ENCODE data around the gene RGS6. TPM values are rescaled to one million over a fixed set of nuclear protein-coding genes. Genes with fewer than 3 reads are reported as not detected.
A peak's percentile ranks its signal among the peaks of the same experiment; 100 is the strongest.

RGS6 gene
- polyA plus RNA-seq, 3 donors: not detected

GRCh38 chr14:72538387-72538786 is 606.2 kb downstream of the RGS6 start:
- Histone ChIP-seq H3K4me3 (replicated peaks in 1 of 3; ENCODE audit: low read depth in 2 of 3, low read length in 3 of 3) (no peak overlapping the region), H3K4me2 (replicated peaks; ENCODE audit: extremely low read depth, low read length, poor library complexity, severe bottlenecking) (no peak overlapping the region), H3K36me3 (replicated peaks in 1 of 2; ENCODE audit: control insufficient read depth in 1 of 2, insufficient read depth in 2 of 2, low read length in 2 of 2) (no peaks in the 10 kb centered on the region), H3K9ac (ENCODE audit: insufficient read depth, low read length, poor library complexity, severe bottlenecking) (no peak overlapping the region), H3K9me3 (replicated peaks in 1 of 2; ENCODE audit: control insufficient read depth in 1 of 2, insufficient read depth in 1 of 2, low read length in 2 of 2) (peaks cover 0 to 5% of the 10 kb centered on the region in 2 donors), H3K27me3 (ENCODE audit: control insufficient read depth in 2 of 2, insufficient read depth in 2 of 2, low read length in 2 of 2) (no peaks in the 10 kb centered on the region), H3K4me1 (ENCODE audit: control insufficient read depth in 1 of 2, insufficient read depth in 2 of 2, low read length in 2 of 2) (peaks cover 52 to 58% of the 10 kb centered on the region in 2 donors), H3K27ac (ENCODE audit: low read depth in 1 of 2, low read length in 2 of 2) (no peak overlapping the region), H3K79me2 (ENCODE audit: insufficient read depth, low read length) (no peaks in the 10 kb centered on the region), H2AFZ (ENCODE audit: insufficient read depth, low read depth, low read length, poor library complexity, severe bottlenecking) (no peak overlapping the region), H4K20me1 (ENCODE audit: insufficient read depth, low read length) (no peaks in the 10 kb centered on the region)
- DNase-seq: no peak
- Mint-ChIP-seq H3K36me3 (peaks cover 0 to 11% of the 10 kb centered on the region in 2 donors), H3K9me3 (peaks cover 3 to 8% (median 6%) of the 10 kb centered on the region in 7 donors), H3K4me1 (peaks cover 56% of the 10 kb centered on the region), H3K27ac (no peak overlapping the region), H3K4me3 (no peak overlapping the region), H3K27me3 (ENCODE audit: low read depth in 3 of 3) (peaks cover 12 to 30% (median 24%) of the 10 kb centered on the region in 3 donors)
- 90% methylated on average over 2 of the region's 3 CpGs for WGBS (ENCODE audit: insufficient coverage)
- no peak for TF ChIP-seq CTCF (IDR thresholded peaks at IDR 0.05)
- intact Hi-C loops (cut with micrococcal nuclease): no loop called here

GRCh38 chr14:72539661-72540315 is 607.6 kb downstream of the RGS6 start:
- H3K27ac Mint-ChIP-seq: peak overlapping the region in 2 of 7 donors; percentile 4 to 25
- H2AFZ ChIP-seq (ENCODE audit: insufficient read depth, low read depth, low read length, poor library complexity, severe bottlenecking): no peak overlapping the region

More at GRCh38 chr14:72539661-72540315, 607.6 kb downstream of the RGS6 start:
- Histone ChIP-seq H3K4me1 (ENCODE audit: control insufficient read depth in 1 of 2, insufficient read depth in 2 of 2, low read length in 2 of 2) (peaks cover 60 to 67% of the 10 kb centered on the region in 2 donors), H3K9ac (ENCODE audit: insufficient read depth, low read length, poor library complexity, severe bottlenecking) (no peak overlapping the region), H4K20me1 (ENCODE audit: insufficient read depth, low read length) (no peaks in the 10 kb centered on the region), H3K79me2 (ENCODE audit: insufficient read depth, low read length) (no peaks in the 10 kb centered on the region), H3K9me3 (replicated peaks in 1 of 2; ENCODE audit: control insufficient read depth in 1 of 2, insufficient read depth in 1 of 2, low read length in 2 of 2) (no peaks in the 10 kb centered on the region), H3K4me2 (replicated peaks; ENCODE audit: extremely low read depth, low read length, poor library complexity, severe bottlenecking) (peak overlapping the region; percentile 44), H3K27me3 (ENCODE audit: control insufficient read depth in 2 of 2, insufficient read depth in 2 of 2, low read length in 2 of 2) (no peaks in the 10 kb centered on the region), H3K36me3 (replicated peaks in 1 of 2; ENCODE audit: control insufficient read depth in 1 of 2, insufficient read depth in 2 of 2, low read length in 2 of 2) (no peaks in the 10 kb centered on the region), H3K27ac (ENCODE audit: low read depth in 1 of 2, low read length in 2 of 2) (no peak overlapping the region), H3K4me3 (replicated peaks in 1 of 3; ENCODE audit: low read depth in 2 of 3, low read length in 3 of 3) (peak overlapping the region in 1 of 3 experiments; percentile 33)
- WGBS (ENCODE audit: insufficient coverage): 87% methylated on average over 3 of the region's 14 CpGs
- H3K4me3 Mint-ChIP-seq: peak overlapping the region; percentile 61 to 80
- H3K9me3 Mint-ChIP-seq: peaks cover 0 to 3% (median 2%) of the 10 kb centered on the region in 7 donors
- H3K4me1 Mint-ChIP-seq: peaks cover 63% of the 10 kb centered on the region
- H3K36me3 Mint-ChIP-seq: peaks cover 0 to 11% of the 10 kb centered on the region in 2 donors
- TF ChIP-seq CTCF (IDR thresholded peaks at IDR 0.05): no peak
- H3K27me3 Mint-ChIP-seq (ENCODE audit: low read depth in 3 of 3): peaks cover 12 to 38% (median 27%) of the 10 kb centered on the region in 3 donors
- intact Hi-C loops (cut with micrococcal nuclease): no loop called here
- no peak for DNase-seq
